Activated naive CD4-positive, alpha-beta T cell (primary cell): ENCODE data around the gene SPDEF.

Source experiments
- DNase-seq, 4 experiments: peaks; one replicate each; lab custom pipeline; 2025; lab: John Stamatoyannopoulos, UW

Gene SPDEF

DNA sequence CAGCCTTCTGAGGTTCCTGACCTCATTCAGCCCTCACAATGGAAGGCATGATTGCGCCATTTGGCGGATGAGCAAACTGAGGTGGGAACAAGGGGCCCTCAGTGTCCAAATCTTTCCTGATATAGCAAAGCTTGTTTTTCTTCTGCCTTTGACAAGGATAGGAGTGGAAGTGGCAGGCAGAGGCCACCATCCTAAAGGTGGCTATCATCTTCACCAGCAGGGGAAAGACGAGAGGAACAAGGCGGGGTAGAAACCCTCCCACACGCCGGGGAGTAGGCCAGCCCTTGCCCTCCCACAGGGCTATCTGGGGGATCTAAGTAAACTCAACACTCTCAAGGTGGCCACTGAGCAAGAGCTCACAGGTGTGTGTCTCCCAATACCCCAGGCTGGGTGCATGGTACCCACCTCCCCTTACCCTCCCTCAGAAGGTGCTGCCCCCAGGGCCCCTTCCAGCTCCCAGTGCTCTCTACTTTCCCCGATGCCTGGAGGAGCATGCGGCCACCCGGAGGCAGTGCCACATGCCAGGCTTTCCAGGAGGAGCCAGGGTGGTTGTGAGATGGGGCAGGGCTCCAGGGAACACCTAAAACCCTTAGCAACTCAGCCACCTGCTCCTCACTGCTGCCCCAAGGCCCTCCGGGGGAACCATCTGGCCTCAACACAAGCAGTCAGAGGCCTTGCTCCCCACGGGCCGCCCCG, 11.2 kb downstream of the SPDEF start:
- no peak for DNase-seq

- no peak for DNase-seq
Observed at GRCh38 chr6:34544052-34544604, 12.0 kb downstream of the SPDEF start.

DNA sequence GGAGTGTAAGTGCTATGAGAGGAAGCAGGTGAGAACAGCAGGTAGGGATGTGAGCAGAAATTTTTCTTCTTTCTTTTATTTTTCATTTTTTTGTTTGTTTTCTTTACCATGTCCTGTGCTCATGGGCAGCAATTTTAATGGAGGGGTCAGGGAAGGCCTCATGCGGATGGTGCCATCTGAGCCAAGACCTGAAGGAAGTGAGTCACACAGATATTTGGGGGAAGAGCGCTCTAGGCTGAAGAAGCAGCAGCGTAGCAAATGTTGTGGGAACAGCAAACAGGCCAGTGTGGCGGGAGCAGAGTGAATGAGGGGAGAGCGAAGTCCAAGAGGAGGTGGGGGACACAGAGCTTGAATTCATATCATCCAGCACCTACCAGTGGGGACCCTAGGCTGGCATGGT, 12.7 kb downstream of the SPDEF start:
- no peak for DNase-seq

- DNase-seq, result no peak
Observed at GRCh38 chr6:34540841-34541240, 15.3 kb downstream of the SPDEF start.

DNA sequence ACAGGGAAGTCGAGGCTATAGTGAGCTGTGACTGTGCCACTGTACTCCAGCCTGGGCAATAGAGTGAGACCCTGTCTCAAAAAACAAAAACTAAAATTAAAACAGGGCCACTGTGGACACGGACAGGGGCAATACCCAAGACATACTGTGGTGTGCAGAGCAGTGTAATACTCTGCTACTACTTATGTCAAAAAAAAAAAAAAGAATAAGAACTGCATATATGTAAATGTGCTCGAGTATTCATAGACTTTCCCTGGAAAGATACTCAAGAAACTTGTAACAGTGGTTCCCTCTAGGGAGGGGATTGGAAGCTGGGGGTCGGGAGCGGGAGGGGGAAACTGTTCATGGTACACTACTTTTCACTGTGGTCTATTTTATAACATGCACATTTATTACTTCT, 15.9 kb downstream of the SPDEF start:
- DNase-seq, result no peak

DNA sequence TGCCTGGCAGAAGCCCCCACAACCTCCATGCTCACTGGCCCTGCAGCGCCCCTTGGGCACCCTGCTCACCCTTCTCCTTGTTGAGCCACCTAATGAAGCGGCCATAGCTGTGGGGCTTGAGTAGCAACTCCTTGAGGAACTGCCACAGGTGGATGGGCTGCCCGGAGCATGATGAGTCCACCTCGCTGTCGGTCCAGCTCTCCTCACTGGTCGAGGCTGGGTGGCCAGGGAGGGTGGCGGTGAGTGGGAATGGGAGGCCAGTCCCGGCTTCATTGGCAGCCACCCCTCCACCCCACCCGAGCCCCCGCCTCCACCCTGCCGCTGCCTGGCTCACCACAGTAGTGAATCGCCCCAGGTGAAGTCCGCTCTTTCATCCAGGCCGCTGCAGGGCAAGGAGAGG, 16.9 kb downstream of the SPDEF start:
- DNase-seq, result no peak

DNA sequence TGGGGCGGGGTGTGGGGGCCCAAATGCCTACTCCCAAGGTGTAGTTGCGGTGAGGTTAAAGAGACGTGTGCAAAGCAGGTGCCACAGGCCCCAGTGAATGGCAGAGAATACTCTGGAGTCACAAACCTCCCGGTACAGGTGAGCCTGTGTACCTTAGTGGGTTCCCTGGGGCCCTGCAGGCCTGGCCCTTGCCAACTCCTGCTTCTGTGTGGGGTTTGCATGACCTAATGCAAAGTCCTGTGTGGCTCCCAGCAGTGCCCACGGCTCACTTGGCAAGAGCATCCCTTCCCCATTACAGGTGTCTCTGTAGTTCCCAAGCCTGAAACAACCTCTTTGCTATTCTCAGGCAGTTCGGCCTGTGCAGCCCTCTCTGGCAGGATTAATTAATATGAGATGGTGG, 17.5 kb downstream of the SPDEF start:
- DNase-seq, result no peak

DNA sequence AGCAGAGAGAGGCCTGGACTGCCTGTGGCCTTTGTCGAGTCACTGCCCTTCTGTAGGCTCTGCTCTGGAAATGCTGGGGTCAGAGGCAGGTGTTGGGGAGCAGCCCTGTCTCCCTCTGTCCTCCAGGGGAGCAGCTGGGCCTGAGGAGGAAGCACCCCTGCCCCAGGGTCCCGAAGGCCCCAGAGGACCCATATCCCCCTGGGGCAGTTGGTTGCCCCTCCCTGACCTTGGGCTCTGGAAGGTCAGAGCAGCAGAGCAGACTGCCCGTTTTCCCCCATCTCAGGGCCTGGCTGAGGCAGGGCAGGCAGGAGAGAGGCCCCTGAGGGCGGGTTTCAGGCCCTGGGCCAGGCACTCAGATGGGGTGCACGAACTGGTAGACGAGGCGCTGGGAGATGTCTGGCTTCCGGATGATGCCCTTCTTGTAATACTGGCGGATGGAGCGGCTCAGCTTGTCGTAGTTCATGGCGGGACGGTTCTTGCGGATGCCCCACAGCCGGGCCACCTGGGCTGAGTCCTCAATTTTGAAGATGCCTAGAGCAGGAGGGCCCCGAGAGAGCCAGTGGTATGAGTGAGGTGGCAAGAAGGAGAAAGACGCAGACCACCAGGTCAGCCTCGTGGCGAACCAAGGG, 18.1 kb downstream of the SPDEF start:
- no peak for DNase-seq

DNA sequence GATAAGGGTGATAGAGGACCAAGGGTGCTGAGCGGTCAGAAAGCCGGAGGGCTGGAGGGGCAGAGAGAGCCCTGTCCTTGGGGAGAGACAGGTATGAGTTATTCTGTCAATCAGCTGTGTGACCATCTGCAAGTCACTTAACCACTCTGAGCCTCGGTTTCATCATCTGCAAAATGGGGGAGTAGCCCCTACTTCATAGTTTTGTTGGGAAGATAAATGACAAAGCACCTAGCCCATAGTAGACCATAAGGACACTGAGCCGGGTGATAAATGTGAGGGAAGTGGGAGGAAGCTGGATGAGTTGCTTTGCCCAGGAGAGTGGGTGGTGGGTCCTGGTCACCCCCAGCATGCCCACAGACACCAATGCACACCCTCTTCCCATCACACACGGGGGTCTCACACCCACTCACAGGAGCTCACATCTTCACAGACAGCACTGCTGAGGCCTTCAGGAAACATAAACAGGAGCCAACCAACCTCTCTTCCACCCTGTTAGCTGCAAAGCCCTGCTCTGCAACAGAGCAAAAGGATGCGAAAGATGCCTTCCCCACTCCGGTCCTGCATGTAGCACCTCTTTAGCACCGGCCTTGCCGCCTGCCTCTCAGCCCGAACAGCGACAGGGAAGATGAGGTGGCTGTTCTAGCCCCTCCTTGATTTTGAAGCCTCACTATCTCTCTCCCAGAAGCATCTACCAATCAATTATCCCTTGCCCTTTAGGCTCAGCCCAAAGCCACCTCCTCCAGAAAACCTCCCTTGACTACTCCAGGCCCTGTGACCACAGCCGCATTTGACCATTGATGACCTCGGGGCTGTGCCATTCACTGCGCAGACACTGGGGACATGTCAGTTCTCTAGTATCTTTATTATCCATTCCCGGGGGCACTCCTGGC, 18.9 kb downstream of the SPDEF start:
- DNase-seq, result no peak

GRCh38 chr6:34536251-34536958, 19.7 kb downstream of the SPDEF start:
- DNase-seq, result no peak

GRCh38 chr6:34535646-34536045, 20.5 kb downstream of the SPDEF start:
- DNase-seq, result no peak

GRCh38 chr6:34535199-34535598, 20.9 kb downstream of the SPDEF start:
- no peak for DNase-seq

GRCh38 chr6:34534656-34535055, 21.5 kb downstream of the SPDEF start:
- no peak for DNase-seq

GRCh38 chr6:34534146-34534545, 22.0 kb downstream of the SPDEF start:
- DNase-seq, result no peak

DNA sequence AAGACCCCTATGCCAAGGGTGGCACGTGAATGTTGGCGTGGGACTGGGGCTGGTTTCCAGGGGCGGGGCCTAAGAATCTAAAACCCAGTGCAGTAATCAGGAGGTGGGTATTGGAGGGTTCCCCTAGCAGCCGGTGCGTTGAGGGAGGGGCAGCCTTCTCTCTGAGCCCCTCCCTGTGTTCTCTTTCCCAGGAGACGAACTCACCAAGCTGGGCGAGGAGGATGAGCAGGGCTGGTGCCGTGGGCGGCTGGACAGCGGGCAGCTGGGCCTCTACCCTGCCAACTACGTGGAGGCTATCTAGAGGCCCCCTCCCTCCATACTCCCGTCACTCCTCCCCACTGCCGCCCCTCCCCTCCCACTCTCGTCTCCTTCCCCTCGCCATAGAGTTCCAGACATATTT, 23.9 kb downstream of the SPDEF start:
- DNase-seq, result no peak

DNA sequence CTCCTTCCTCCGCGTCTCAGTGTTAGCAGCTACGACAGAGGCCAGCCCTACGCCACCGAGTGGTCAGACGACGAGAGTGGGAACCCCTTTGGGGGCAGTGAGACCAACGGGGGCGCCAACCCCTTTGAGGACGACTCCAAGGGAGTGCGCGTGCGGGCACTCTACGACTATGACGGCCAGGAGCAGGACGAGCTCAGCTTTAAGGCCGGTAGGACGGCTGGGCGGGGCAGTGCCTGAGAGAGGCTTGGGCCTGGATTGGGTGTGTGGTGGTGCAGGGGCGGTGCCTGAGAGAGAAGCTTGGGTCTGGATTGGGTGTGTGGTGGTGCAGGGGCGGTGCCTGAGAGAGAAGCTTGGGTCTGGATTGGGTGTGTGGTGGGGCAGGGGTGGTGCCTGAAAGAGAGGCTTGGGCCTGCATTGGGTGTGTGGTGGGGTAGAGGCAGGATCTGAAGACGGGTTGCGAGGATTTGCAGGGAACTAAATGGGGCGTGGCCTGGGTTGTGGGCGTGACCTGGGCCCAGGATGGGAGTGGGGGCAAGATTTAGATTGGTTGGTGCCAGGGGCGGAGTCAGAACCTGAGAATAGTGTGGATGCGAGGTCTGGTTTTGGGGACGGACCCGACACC, 24.4 kb downstream of the SPDEF start:
- no peak for DNase-seq

GRCh38 chr6:34530753-34531365, 25.3 kb downstream of the SPDEF start:
- DNase-seq, result no peak

GRCh38 chr6:34529665-34530327, 26.3 kb downstream of the SPDEF start:
- DNase-seq, result no peak

DNA sequence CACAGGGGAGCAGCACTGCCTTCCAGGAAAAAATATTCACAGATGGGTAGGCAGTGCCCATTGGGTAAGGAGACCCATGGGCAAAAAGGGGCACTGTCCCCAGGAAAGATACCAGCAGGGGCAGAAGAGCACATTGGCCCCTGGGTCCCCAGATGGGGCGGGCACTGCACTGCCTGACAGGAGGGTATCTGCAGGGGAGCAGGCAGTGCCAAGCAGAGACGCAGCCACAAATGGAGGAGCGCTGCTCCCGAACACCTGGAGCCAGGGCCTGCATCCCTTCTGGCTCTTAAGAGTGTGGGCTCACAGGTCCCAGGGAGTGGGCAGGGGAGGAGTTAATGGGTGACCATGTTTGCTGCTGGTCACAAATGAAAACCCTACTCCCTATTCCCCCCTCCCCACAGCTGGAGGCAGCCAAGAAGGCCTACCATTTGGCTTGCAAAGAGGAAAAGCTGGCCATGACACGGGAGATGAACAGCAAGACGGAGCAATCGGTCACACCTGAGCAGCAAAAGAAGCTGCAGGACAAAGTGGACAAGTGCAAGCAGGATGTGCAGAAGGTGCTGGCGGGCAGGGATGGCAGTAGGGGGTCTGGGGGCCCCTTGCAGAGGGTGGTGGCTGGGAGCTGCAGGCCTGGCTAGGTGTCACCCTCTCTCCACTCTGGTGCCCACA, 27.0 kb downstream of the SPDEF start:
- no peak for DNase-seq
